COLO829 (cell line): ENCODE results near the gene TIMM9.
"Not testable (repeated sequence)": the region's sequence is repeated elsewhere in the genome, so short reads cannot be mapped to it uniquely, and the experiment has no call there.

Experiments
- DNase-seq: peaks from one replicate; pipeline ENCODE4 v3.0.0; 2012; ENCODE audit warnings: low spot score

Gene TIMM9

GRCh38 chr14:58398495-58398894 lies 28.8 kb downstream of the TIMM9 start:
- no peak for DNase-seq

- DNase-seq = no peak
Measured at GRCh38 chr14:58397156-58397555, 30.2 kb downstream of the TIMM9 start.

DNA sequence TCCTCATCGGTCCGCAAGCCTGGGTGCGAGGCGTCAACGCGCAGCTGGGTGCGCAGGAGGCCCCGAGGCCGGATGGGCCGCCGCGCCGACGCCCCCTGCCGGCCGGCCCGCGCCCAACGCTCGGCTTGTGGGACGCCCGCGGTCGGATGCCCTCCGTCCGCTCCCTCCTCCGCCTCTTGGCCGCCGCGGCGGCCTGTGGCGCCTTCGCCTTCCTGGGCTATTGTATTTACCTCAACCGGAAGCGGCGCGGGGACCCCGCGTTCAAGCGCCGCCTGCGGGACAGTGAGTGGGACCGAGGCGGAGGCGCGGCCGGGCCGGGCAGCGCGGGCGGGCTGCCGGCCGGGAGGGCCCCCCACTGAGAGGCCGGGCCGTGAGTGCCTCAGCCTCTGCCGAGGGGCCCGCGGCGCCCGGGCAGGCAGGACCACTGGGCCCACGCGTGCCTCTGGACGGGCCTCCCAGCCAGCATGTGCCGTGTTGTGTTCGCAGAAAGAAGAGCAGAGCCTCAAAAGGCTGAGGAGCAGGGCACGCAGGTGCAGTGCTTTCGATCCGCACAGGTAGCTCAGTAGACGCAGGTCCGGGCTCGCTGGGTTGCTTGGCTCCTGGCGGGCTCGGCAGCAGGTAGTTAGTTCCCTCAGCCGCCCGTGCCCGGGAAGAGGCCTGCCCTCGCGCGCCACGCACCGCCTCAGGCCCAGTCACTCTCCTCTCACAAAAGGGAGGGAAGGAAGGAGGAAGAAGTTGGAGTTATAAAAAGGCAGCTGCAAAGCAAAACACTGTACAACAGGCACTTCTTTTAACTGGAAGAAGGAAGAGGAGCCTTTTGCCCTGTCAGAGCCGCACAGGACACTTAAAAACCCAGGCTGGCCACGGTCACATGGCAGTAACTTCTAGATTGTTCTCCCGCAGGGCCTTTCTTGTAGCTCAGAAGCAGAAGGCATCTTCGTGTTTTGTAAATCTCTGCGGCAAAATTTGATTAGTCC lies 31.2 kb downstream of the TIMM9 start, which contains the start of gene TOMM20L:
TSS of gene TOMM20L (plus strand) at position 119 of the 977 bp plus-strand sequence. CDS start at position 147, 28 bp downstream.
- DNase-seq = peak; percentile 63

DNA sequence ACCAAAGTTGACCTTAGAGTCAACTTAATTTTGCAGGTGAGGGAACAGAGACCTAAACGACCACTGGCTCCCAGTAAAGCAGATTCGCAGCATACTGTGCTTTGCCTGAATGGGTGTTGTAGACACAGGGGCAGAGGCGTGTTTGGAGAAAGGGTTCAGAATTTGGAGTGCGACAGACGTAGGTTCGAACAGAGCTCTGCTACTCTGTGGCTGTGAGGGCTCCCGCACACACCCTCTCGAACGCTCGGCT lies 31.8 kb downstream of the TIMM9 start:
- DNase-seq = no peak

- DNase-seq = no peak
Measured at GRCh38 chr14:58390830-58391229, 36.5 kb downstream of the TIMM9 start.

DNA sequence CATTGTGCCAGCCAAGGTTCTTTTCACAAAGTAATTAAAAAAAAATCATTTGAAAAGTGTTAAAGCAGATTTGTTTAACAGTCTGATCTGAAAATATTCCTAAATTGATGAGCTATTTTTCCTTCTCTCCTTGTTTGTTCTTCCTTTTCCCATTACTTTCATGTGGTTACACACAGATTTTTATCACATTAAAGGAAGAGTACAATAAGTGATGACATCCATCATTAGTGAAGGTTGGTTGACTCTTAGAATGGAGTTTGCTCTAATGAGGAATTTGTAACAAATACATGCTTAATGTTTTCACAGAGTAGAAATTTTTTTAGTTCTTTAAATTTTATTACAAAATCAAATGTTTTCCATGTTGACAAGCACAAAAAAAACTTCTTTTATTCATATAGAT lies 50.5 kb downstream of the TIMM9 start:
- DNase-seq = no peak

- DNase-seq = no peak
Measured at GRCh38 chr14:58368956-58369355, 58.4 kb downstream of the TIMM9 start.

DNA sequence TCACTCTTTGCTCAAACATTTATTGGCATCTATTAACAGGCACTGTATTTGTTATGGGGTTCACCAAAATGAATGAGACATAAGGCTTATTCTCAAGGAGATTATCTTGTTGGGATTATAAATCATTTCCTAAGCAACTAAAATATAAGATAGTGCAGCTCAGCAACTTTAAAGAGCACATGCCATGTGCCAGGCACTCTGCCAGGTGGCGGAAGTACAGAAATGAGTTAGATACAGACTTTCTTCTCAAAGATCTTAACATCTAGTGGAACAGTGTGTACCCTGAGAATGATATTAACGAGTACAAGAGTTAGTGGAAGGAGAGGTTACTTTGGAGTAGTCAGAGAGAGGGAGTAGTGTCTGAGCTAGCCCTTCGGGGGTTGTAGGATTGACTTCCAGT lies 60.0 kb downstream of the TIMM9 start:
- no peak for DNase-seq

DNA sequence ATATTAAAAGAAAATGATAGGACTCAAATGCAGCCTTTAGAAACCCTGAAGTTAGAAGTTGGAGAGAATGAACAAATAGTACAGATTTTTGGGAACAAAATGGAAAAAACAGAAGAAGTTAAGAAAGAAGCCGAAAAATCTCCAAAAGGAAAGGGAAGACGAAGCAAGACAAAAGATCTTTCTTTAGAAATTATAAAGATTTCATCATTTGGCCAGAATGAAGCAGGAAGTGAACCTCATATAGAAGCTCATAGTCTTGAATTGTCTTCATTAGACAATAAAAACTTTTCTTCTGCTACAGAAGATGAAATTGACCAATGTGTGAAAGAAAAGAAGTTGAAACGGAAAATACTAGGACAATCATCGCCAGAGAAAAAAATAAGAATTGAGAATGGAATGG lies 63.0 kb downstream of the TIMM9 start:
- DNase-seq = no peak

DNA sequence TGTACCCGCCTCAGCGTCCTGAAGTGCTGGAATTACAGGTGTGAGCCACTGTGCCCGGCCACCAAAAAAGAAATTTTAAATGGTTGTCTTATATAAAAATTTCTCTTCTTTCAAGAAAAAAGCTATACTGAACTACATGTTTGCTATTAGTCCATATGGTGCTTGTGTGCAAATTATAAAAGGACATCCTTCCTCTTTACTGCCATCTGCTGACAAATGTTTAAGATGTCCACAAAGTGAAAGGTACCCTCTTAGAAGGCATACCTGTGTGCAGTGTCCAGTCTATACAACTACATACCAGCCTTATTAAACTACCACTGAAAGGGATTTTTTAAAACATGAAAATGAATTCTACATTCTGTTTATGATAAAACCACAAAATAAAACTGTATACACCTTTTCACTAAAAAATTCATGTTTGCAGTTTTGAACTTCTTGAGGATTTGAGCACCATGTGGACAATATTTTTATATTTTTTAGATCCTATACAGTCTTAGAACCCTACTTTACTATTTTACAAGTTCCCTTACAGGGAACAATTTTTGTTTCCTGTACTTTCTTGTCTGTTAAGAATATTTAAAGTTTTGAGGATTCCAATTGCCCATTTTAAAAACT lies 64.4 kb downstream of the TIMM9 start:
- DNase-seq = peak; percentile 20

GRCh38 chr14:58362272-58362671 lies 65.1 kb downstream of the TIMM9 start:
- not testable (repeated sequence) for DNase-seq
